Endodermal cell (in vitro differentiated cells): ENCODE measurements around the gene PRRG3. TPM values are rescaled to one million over a fixed set of nuclear protein-coding genes. Genes with fewer than 3 reads are reported as not detected.

Source experiments
- DNase-seq: peaks from one replicate; pipeline ENCODE4 v3.0.0-alpha.2; 2017
- H3K27ac ChIP-seq: 2 replicates; pipeline ENCODE4 v1.5.1; 2013; ENCODE audit warnings: mild to moderate bottlenecking, low read depth, low read length, moderate library complexity
- H3K27me3 ChIP-seq: 2 replicates; pipeline ENCODE4 v1.6.1; 2013; ENCODE audit warnings: mild to moderate bottlenecking, low read length, moderate library complexity; ENCODE audit not compliant: insufficient read depth, control insufficient read depth, poor library complexity, severe bottlenecking
- H3K36me3 ChIP-seq: 2 replicates; pipeline ENCODE4 v1.7.0; 2013; ENCODE audit warnings: mild to moderate bottlenecking, low read length, moderate library complexity; ENCODE audit not compliant: control insufficient read depth, insufficient read depth
- H3K4me1 ChIP-seq: one replicate; pipeline ENCODE4 v1.7.0; 2013; ENCODE audit warnings: low read length; ENCODE audit not compliant: control insufficient read depth, insufficient read depth
- H3K4me3 ChIP-seq: 2 replicates; pipeline ENCODE4 v1.5.1; 2013; ENCODE audit warnings: mild to moderate bottlenecking, low read length, moderate library complexity
- H3K9ac ChIP-seq: 2 replicates; pipeline ENCODE4 v1.6.1; 2013; ENCODE audit warnings: mild to moderate bottlenecking, low read length, moderate library complexity; ENCODE audit not compliant: poor library complexity, severe bottlenecking; ENCODE audit errors: extremely low read depth
- H3K9me3 ChIP-seq: 2 replicates; pipeline ENCODE4 v1.6.1; 2013; ENCODE audit warnings: mild to moderate bottlenecking, low read length, moderate library complexity; ENCODE audit not compliant: control insufficient read depth
- H3K27ac Mint-ChIP-seq: 2 replicates; pipeline ENCODE4 v1.8.0; 2020; ENCODE audit warnings: mixed read lengths
- H3K27me3 Mint-ChIP-seq: 2 replicates; pipeline ENCODE4 v1.8.0; 2021; ENCODE audit warnings: mild to moderate bottlenecking, mixed read lengths; ENCODE audit not compliant: insufficient read depth
- H3K36me3 Mint-ChIP-seq: 2 replicates; pipeline ENCODE4 v1.8.0; 2020; ENCODE audit warnings: low read depth, mixed read lengths
- H3K4me1 Mint-ChIP-seq: 2 replicates; pipeline ENCODE4 v1.8.0; 2020; ENCODE audit warnings: mixed read lengths
- H3K4me3 Mint-ChIP-seq: 2 replicates; pipeline ENCODE4 v1.8.0; 2020; ENCODE audit warnings: mild to moderate bottlenecking, moderate library complexity, mixed read lengths
- H3K9me3 Mint-ChIP-seq: 2 replicates; pipeline ENCODE4 v1.8.0; 2020; ENCODE audit warnings: mild to moderate bottlenecking, mixed read lengths
- WGBS, 2 experiments: methylation state at CpG; one replicate each; pipeline versions ENCODE4 v1.1.5 to v1.1.7; 2013; ENCODE audit warnings: missing lambda C conversion rate in 2 of 2, mixed read lengths in 1 of 2; ENCODE audit not compliant: insufficient coverage in 1 of 2, insufficient read length in 1 of 2; 5-methylcytosine and 5-hydroxymethylcytosine counted together
- total RNA-seq, 2 donors: library from RNA; stranded (reverse); fragmentation: NEBNext Ultra II Directional in 1 of 2; extraction: Animal tissue kit (Norgen Biotek cat#: 25700) in 1 of 2; gene quantifications; 2 replicates in 1 of 2; 3 replicates in 1 of 2; pipeline ENCODE4 v1.2.1, GENCODE V29; 2021
- TF ChIP-seq, protein P1 (sequence below): fragments of 200-600 bp; sonication (generic); conservative IDR thresholded peaks from 2 replicates; pipeline ENCODE4 v1.5.0; 2021; ENCODE audit warnings: antibody characterized with exemption, mild to moderate bottlenecking

PRRG3 gene
- total RNA-seq, 2 donors from 2014 or later: 4.8 to 11.4 TPM

DNA sequence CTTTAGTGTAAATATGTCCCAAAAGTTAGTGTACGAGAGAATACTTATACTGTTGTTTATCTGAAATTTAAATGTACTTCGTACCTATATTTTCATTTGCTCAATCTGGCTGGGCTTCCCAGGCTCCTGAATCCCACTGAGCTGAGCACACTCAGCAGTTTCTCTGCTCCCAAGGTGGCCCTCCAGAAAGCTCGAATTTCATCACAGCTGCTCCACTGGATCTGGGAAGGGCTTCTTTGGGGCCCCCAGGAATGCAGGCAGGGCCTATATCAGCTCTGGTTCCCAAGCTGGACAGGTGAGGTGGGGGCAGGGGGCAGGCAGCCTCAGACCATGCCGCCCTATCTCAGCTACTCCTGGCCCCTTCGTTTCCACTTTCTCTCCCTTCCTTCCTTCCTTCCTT is 19.1 kb downstream of the PRRG3 start:
- Mint-ChIP-seq H3K27me3 (no peaks in the 10 kb centered on the region), H3K36me3 (no peaks in the 10 kb centered on the region), H3K9me3 (peaks cover 64% of the 10 kb centered on the region), H3K27ac (no peak overlapping the region), H3K4me3 (no peak overlapping the region), H3K4me1 (peaks cover 13% of the 10 kb centered on the region)
- Histone ChIP-seq H3K4me1 (no peaks in the 10 kb centered on the region), H3K9ac (no peak overlapping the region), H3K27ac (no peak overlapping the region), H3K9me3 (no peaks in the 10 kb centered on the region), H3K36me3 (no peaks in the 10 kb centered on the region), H3K27me3 (no peaks in the 10 kb centered on the region), H3K4me3 (no peak overlapping the region)
- no peak for DNase-seq
- 85% methylated on average over 4 of the region's 5 CpGs; no CpG with 5 or more reads in 1 of the 2 experiments for WGBS, 2 experiments
- TF ChIP-seq, protein P1, sequence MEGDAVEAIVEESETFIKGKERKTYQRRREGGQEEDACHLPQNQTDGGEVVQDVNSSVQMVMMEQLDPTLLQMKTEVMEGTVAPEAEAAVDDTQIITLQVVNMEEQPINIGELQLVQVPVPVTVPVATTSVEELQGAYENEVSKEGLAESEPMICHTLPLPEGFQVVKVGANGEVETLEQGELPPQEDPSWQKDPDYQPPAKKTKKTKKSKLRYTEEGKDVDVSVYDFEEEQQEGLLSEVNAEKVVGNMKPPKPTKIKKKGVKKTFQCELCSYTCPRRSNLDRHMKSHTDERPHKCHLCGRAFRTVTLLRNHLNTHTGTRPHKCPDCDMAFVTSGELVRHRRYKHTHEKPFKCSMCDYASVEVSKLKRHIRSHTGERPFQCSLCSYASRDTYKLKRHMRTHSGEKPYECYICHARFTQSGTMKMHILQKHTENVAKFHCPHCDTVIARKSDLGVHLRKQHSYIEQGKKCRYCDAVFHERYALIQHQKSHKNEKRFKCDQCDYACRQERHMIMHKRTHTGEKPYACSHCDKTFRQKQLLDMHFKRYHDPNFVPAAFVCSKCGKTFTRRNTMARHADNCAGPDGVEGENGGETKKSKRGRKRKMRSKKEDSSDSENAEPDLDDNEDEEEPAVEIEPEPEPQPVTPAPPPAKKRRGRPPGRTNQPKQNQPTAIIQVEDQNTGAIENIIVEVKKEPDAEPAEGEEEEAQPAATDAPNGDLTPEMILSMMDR: no peak

DNA sequence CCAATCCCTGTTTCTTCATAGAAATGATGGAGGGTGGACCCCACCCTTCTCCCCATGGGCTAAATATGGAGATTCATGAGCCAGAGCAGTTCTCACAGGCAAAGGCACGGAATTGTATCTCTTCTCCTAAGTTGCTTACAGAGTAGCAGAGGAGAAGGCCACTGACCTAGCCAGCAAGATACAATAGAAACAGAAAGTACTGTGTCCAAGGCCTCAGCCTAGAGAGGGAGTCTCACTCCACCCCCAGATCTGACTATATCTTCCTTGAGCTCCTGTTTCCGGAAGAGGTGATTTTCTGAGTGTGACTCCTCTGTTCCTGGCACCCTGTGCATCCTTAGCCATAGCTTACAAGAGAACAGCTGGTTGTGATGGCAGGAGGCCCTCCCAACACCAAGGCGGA is 20.5 kb downstream of the PRRG3 start, which contains the start of gene FATE1:
FATE1 (plus strand) TSS at position 284 of the 400 bp plus-strand sequence; CDS start at position 369, 85 bp downstream.
- H3K4me1 Mint-ChIP-seq: peaks cover 9% of the 10 kb centered on the region
- no peak within 1 kb of the TSS for H3K4me3 Mint-ChIP-seq
- Histone ChIP-seq H3K4me1 (no peaks in the 10 kb centered on the region), H3K9me3 (no peaks in the 10 kb centered on the region), H3K4me3 (no peak within 1 kb of the TSS), H3K36me3 (no peaks in the 10 kb centered on the region), H3K27me3 (no peaks in the 10 kb centered on the region), H3K27ac (no peak within 1 kb of the TSS), H3K9ac (no peak within 1 kb of the TSS)
- no peak within 1 kb of the TSS for H3K27ac Mint-ChIP-seq
- TF ChIP-seq, protein P1: no peak
- 92 to 100% methylated on average over 1 to 3 of the region's 3 CpGs for WGBS, 2 experiments
- no peak for DNase-seq
- H3K27me3 Mint-ChIP-seq: no peaks in the 10 kb centered on the region
- H3K36me3 Mint-ChIP-seq: no peaks in the 10 kb centered on the region
- peaks cover 73% of the 10 kb centered on the region for H3K9me3 Mint-ChIP-seq

DNA sequence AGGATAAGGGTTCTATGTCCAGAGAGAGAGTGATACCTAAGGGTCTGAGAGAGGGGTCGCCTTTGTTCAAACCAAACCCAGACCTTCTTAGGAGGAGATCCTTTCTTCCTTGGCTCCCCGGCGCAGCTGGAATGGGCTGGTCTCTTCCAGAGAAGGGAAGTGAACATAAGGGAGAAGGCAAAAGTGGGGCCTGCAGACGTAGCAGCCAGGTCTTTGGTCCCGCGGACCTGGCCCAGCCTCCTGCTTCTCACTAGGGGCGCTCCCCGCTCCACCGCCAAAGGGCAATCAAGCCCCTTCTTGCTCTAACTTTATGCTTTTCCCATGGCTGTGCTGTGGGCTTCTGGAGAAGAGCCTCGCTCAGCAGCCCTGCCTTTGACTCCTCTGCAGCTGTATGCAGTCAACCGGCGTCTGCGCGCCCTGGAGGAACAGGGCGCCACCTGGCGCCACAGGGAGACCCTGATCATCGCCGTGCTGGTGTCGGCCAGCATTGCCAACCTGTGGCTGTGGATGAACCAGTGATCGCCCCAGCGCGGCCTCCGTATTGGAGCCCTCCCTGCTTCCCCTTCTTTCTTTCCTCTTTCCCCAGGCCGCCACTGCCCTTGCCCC is 27.1 kb downstream of the PRRG3 start:
- 30 to 38% methylated on average over 5 to 24 of the region's 24 CpGs for WGBS, 2 experiments
- no peak overlapping the region for H3K4me3 ChIP-seq
- H3K27ac Mint-ChIP-seq: no peak overlapping the region

More for the DNA sequence above, 27.1 kb downstream of the PRRG3 start:
- Histone ChIP-seq H3K4me1 (no peaks in the 10 kb centered on the region), H3K27me3 (no peaks in the 10 kb centered on the region), H3K9me3 (no peaks in the 10 kb centered on the region), H3K27ac (no peak overlapping the region), H3K36me3 (no peaks in the 10 kb centered on the region), H3K9ac (no peak overlapping the region)
- DNase-seq: peak; percentile 90
- no peak overlapping the region for H3K4me3 Mint-ChIP-seq
- no peaks in the 10 kb centered on the region for H3K36me3 Mint-ChIP-seq
- no peaks in the 10 kb centered on the region for H3K27me3 Mint-ChIP-seq
- peaks cover 70% of the 10 kb centered on the region for H3K9me3 Mint-ChIP-seq
- TF ChIP-seq, protein P1: peak; percentile 75
- peaks cover 2% of the 10 kb centered on the region for H3K4me1 Mint-ChIP-seq
